Suprapubic skin (tissue), 4 donors: Measurements from ENCODE around the gene TAF7L. TPM values are rescaled to one million over a fixed set of nuclear protein-coding genes. Genes with fewer than 3 reads are reported as not detected.
"Not testable (repeated sequence)": the region's sequence is repeated elsewhere in the genome, so short reads cannot be mapped to it uniquely, and the experiment has no call there.

ENCODE experiments used
- DNase-seq, 2 donors: peaks; one replicate each; pipeline ENCODE4 v3.0.0-alpha.2; 2019; ENCODE audit warnings: low spot score in 2 of 2
- H3K27ac ChIP-seq: fragments of 200-600 bp; sonication (generic); one replicate; pipeline ENCODE4 v1.5.1; 2019
- H3K27me3 ChIP-seq: fragments of 200-600 bp; sonication (generic); one replicate; pipeline ENCODE4 v1.5.1; 2019
- H3K36me3 ChIP-seq: fragments of 200-600 bp; sonication (generic); one replicate; pipeline ENCODE4 v1.5.1; 2019
- H3K4me1 ChIP-seq: fragments of 200-600 bp; sonication (generic); one replicate; pipeline ENCODE4 v1.5.1; 2019
- H3K4me3 ChIP-seq: fragments of 200-600 bp; sonication (generic); one replicate; pipeline ENCODE4 v1.5.1; 2019; ENCODE audit warnings: mild to moderate bottlenecking
- H3K9me3 ChIP-seq: fragments of 200-600 bp; sonication (generic); one replicate; pipeline ENCODE4 v1.5.1; 2019
- CTCF ChIP-seq, 2 donors: fragments of 200-600 bp in 1 of 2; fragments of 450-650 bp in 1 of 2; sonication (generic) in 1 of 2; IDR thresholded peaks; one replicate each; pipeline ENCODE4 v1.5.1; 2016 to 2019; ENCODE audit warnings: antibody characterized with exemption in 2 of 2, mild to moderate bottlenecking in 1 of 2, moderate library complexity in 1 of 2
- EP300 ChIP-seq: sonication (generic); formaldehyde crosslinking; IDR thresholded peaks from one replicate; pipeline ENCODE4 v1.6.1; 2017; ENCODE audit warnings: antibody characterized with exemption
- POLR2A ChIP-seq, 2 donors: fragments of 450-650 bp; IDR thresholded peaks; one replicate each; pipeline ENCODE4 v1.6.1; 2017; ENCODE audit warnings: antibody characterized with exemption in 2 of 2, mild to moderate bottlenecking in 2 of 2, moderate library complexity in 2 of 2
- POLR2AphosphoS5 ChIP-seq, 3 donors: sonication (generic); formaldehyde crosslinking; IDR thresholded peaks; one replicate each; pipeline ENCODE4 v1.6.1; 2017; ENCODE audit warnings: antibody characterized with exemption in 3 of 3
- WGBS: methylation state at CpG from one replicate; pipeline ENCODE4 v1.1.5; 2018; 5-methylcytosine and 5-hydroxymethylcytosine counted together
- total RNA-seq, 4 donors: library from RNA; depleted of rRNA; stranded (reverse); fragments of >200 nt; gene quantifications; one replicate each; pipeline ENCODE4 v1.1.0, GENCODE V29; 2016

The TAF7L gene
- total RNA-seq: 1 to 10 TPM in 2 of 4 donors, under 1 TPM in 2; 0.34 to 1.9 (median 1.1) TPM

GRCh38 chrX:101290957-101291603 is at the start of gene TAF7L:
Gene TAF7L (minus strand): TSS chrX:101291334. CDS start chrX:101287543, 3,791 bp downstream.
- Histone ChIP-seq H3K9me3 (no peaks in the 10 kb centered on the region), H3K4me3 (peak within 1 kb of the TSS; percentile 38), H3K4me1 (peaks cover 8% of the 10 kb centered on the region), H3K27ac (no peak within 1 kb of the TSS), H3K36me3 (no peaks in the 10 kb centered on the region), H3K27me3 (no peaks in the 10 kb centered on the region)
- no peak for DNase-seq
- WGBS: 61% methylated on average over 47 of the region's 75 CpGs
- TF ChIP-seq CTCF (IDR thresholded peaks at IDR 0.05) (no peak), POLR2A (IDR thresholded peaks at IDR 0.05) (no peak)

GRCh38 chrX:101337776-101338271 is 46.7 kb upstream of the TAF7L start:
- TF ChIP-seq EP300: no peak
- no peak for TF ChIP-seq POLR2A (IDR thresholded peaks at IDR 0.05)
- no peak for TF ChIP-seq POLR2AphosphoS5 (IDR thresholded peaks at IDR 0.05)
- no peak for TF ChIP-seq CTCF (IDR thresholded peaks at IDR 0.05)
- no peak for DNase-seq
- H3K4me3 ChIP-seq: no peak overlapping the region
- no peaks in the 10 kb centered on the region for H3K27me3 ChIP-seq
- H3K36me3 ChIP-seq: no peaks in the 10 kb centered on the region
- H3K27ac ChIP-seq: no peak overlapping the region
- no peaks in the 10 kb centered on the region for H3K9me3 ChIP-seq
- H3K4me1 ChIP-seq: no peaks in the 10 kb centered on the region
- 84% methylated on average over 4 of the region's 4 CpGs for WGBS

GRCh38 chrX:101334310-101334709 is 43.2 kb upstream of the TAF7L start:
- H3K27me3 ChIP-seq, H3K4me3 ChIP-seq, H3K27ac ChIP-seq, H3K9me3 ChIP-seq, H3K4me1 ChIP-seq, DNase-seq, H3K36me3 ChIP-seq: not testable (repeated sequence)
- WGBS: 68% methylated on average over 7 of the region's 7 CpGs

- DNase-seq, H3K36me3 ChIP-seq, H3K9me3 ChIP-seq, H3K27me3 ChIP-seq, H3K27ac ChIP-seq, H3K4me1 ChIP-seq, H3K4me3 ChIP-seq: not testable (repeated sequence)
- WGBS: 72% methylated on average over 3 of the region's 3 CpGs
Observed at GRCh38 chrX:101326600-101326999, 35.5 kb upstream of the TAF7L start.

GRCh38 chrX:101303790-101304189 is 12.7 kb upstream of the TAF7L start:
- WGBS: 76% methylated on average over 1 of the region's 1 CpG
- H3K27ac ChIP-seq: no peak overlapping the region

GRCh38 chrX:101295603-101296002 is 4.5 kb upstream of the TAF7L start:
- H3K4me3 ChIP-seq, H3K27me3 ChIP-seq, H3K36me3 ChIP-seq, H3K27ac ChIP-seq, H3K9me3 ChIP-seq, DNase-seq, H3K4me1 ChIP-seq: not testable (repeated sequence)
- WGBS: 88% methylated on average over 3 of the region's 3 CpGs

More at GRCh38 chrX:101303790-101304189, 12.7 kb upstream of the TAF7L start:
- no peak overlapping the region for H3K4me3 ChIP-seq
- H3K9me3 ChIP-seq: no peaks in the 10 kb centered on the region
- TF ChIP-seq POLR2A (IDR thresholded peaks at IDR 0.05) (no peak), CTCF (IDR thresholded peaks at IDR 0.05) (no peak), EP300 (no peak), POLR2AphosphoS5 (IDR thresholded peaks at IDR 0.05) (no peak)
- no peak for DNase-seq
- no peaks in the 10 kb centered on the region for H3K36me3 ChIP-seq
- H3K27me3 ChIP-seq: no peaks in the 10 kb centered on the region
- H3K4me1 ChIP-seq: no peaks in the 10 kb centered on the region

- H3K9me3 ChIP-seq: no peaks in the 10 kb centered on the region
- TF ChIP-seq CTCF (IDR thresholded peaks at IDR 0.05) (peak; percentile 20 to 43), EP300 (no peak)
- H3K4me1 ChIP-seq: peaks cover 8% of the 10 kb centered on the region
- no peak for DNase-seq
- 5% methylated on average over 2 of the region's 2 CpGs for WGBS
- no peaks in the 10 kb centered on the region for H3K36me3 ChIP-seq
- H3K27me3 ChIP-seq: no peaks in the 10 kb centered on the region
- H3K4me3 ChIP-seq: no peak overlapping the region
- H3K27ac ChIP-seq: no peak overlapping the region
Observed at GRCh38 chrX:101287402-101287801, 3.7 kb downstream of the TAF7L start.
